ENCODE results near the gene ACYP2. TPM values are rescaled to one million over a fixed set of nuclear protein-coding genes. Genes with fewer than 3 reads are reported as not detected.
"Not testable (repeated sequence)": the region's sequence is repeated elsewhere in the genome, so short reads cannot be mapped to it uniquely, and the experiment has no call there.

The ACYP2 gene
- total RNA-seq, 1 donor from 2014 or later, result 14.9 TPM

- DNase-seq, result no peak
- no peaks in the 10 kb centered on the region for H3K4me1 Mint-ChIP-seq
- intact Hi-C loops (cut with micrococcal nuclease), result no loop called here
- H3K27me3 Mint-ChIP-seq, result no peaks in the 10 kb centered on the region
- ATAC-seq (ENCODE audit: low read depth), result no peak
- ChIA-PET CTCF (no interaction called here), POLR2A (no interaction called here)
- H3K9me3 Mint-ChIP-seq, result no peaks in the 10 kb centered on the region
- no peak overlapping the region for H3K4me3 Mint-ChIP-seq
- TF ChIP-seq CTCF (IDR thresholded peaks at IDR 0.05), result no peak
- peaks cover 31% of the 10 kb centered on the region for H3K36me3 Mint-ChIP-seq (ENCODE audit: low read depth)
- H3K27ac Mint-ChIP-seq, result no peak overlapping the region
Measured at GRCh38 chr2:54258166-54258565, 142.8 kb downstream of the ACYP2 start.

DNA sequence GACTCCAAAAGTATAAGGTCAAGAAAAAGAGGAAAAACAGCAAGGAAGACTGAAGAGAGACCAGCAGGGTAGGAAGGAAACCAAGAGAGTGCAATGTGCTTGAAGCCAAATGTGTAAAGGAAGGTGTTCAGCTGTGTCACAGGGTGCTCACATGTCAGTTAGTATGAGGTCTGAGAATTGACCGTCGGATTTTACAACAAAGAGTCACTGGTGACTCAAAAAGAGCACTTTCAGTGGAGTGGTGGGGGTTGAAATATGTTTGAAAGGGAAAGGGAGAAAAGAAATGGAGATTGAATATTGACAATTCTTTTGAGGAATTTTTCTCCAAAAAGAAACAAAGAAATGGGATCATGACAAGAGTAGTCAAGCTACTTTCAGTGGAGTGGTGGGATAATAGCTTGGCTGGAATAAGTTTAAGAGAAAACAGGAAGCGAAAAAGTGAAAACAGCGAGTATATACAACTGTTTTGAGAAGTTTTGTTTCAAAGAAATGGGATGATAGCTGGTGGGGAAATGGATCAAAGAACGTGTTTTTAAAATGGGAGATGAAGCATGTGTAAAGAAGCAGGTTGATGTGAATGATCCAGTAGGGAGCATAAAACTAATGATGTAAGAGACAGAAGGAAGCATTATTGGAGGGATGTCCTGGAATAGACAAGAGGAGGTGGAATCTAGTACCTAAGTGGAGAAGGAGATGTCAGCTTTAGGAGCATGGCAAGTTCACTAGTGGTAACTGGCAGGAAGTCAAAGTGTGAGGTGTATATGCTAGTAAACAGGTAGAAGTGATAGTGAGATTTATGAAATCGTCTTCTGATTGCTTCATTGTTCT is 144.2 kb downstream of the ACYP2 start:
- Mint-ChIP-seq H3K27me3 (no peaks in the 10 kb centered on the region), H3K9me3 (peaks cover 4% of the 10 kb centered on the region), H3K36me3 (ENCODE audit: low read depth) (peaks cover 27% of the 10 kb centered on the region), H3K27ac (no peak overlapping the region), H3K4me1 (no peaks in the 10 kb centered on the region), H3K4me3 (no peak overlapping the region)
- TF ChIP-seq CTCF (IDR thresholded peaks at IDR 0.05), result no peak
- intact Hi-C loops (cut with micrococcal nuclease), result no loop called here
- no peak for DNase-seq
- CTCF ChIA-PET, result no interaction called here
- ATAC-seq (ENCODE audit: low read depth), result no peak
- POLR2A ChIA-PET, result no interaction called here

DNA sequence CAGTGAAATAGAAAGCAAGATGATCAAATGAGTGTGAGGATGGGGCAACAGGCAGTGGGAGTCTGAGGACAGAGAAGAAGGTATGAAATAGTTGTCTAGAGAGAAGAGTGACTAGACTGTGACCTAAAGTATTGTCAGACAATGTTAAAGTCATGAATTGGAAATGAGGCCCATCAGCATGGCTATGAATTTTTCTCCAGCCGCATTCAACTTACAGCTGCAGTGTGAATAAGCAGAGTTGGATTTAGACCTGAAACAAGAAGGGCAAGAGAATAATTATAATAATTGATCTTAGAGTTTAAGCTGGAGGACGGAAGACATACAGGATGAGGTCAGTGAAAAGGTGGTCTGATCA is 144.8 kb downstream of the ACYP2 start:
- Mint-ChIP-seq H3K36me3 (ENCODE audit: low read depth) (peaks cover 31% of the 10 kb centered on the region), H3K4me1 (no peaks in the 10 kb centered on the region), H3K9me3 (peaks cover 10% of the 10 kb centered on the region), H3K27me3 (no peaks in the 10 kb centered on the region), H3K27ac (no peak overlapping the region), H3K4me3 (no peak overlapping the region)
- intact Hi-C loops (cut with micrococcal nuclease), result no loop called here
- no peak for ATAC-seq (ENCODE audit: low read depth)
- CTCF ChIA-PET, result no interaction called here
- TF ChIP-seq CTCF (IDR thresholded peaks at IDR 0.05), result no peak
- POLR2A ChIA-PET, result no interaction called here
- DNase-seq, result no peak

DNA sequence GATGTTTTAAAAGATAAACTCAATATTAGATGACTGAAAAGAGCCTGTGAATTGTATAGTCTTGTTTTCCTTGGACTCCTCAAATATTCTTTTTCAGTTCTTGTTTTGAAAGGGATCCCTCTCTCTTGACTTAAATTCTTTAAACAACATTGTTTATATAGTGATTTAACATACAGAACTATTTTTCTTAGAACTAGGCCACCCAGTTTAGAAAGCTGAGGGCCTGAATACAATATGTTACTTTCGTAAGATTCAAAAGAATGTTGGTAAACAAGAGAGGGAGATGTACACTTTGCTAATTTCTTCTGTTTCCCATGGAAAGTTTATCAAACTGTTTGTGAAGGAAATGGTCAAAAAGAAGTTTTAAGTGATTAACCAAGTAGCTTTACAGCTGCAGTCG is 146.1 kb downstream of the ACYP2 start:
- no peak for TF ChIP-seq CTCF (IDR thresholded peaks at IDR 0.05)
- no peaks in the 10 kb centered on the region for H3K27me3 Mint-ChIP-seq
- DNase-seq (no peak), ATAC-seq (ENCODE audit: low read depth) (no peak)
- POLR2A ChIA-PET, result no interaction called here
- no peak overlapping the region for H3K27ac Mint-ChIP-seq
- intact Hi-C loops (cut with micrococcal nuclease), result no loop called here
- peaks cover 12% of the 10 kb centered on the region for H3K9me3 Mint-ChIP-seq
- peaks cover 26% of the 10 kb centered on the region for H3K36me3 Mint-ChIP-seq (ENCODE audit: low read depth)
- H3K4me1 Mint-ChIP-seq, result no peaks in the 10 kb centered on the region
- no peak overlapping the region for H3K4me3 Mint-ChIP-seq
- CTCF ChIA-PET, result no interaction called here

GRCh38 chr2:54262015-54262765 is 146.8 kb downstream of the ACYP2 start:
- Mint-ChIP-seq H3K27me3 (no peaks in the 10 kb centered on the region), H3K4me1 (no peaks in the 10 kb centered on the region), H3K27ac (no peak overlapping the region), H3K4me3 (no peak overlapping the region), H3K9me3 (peaks cover 12% of the 10 kb centered on the region), H3K36me3 (ENCODE audit: low read depth) (peaks cover 23% of the 10 kb centered on the region)
- CTCF ChIA-PET, result no interaction called here
- TF ChIP-seq CTCF (IDR thresholded peaks at IDR 0.05), result no peak
- ATAC-seq (ENCODE audit: low read depth) (no peak), DNase-seq (no peak)
- intact Hi-C loops (cut with micrococcal nuclease), result no loop called here
- POLR2A ChIA-PET, result interaction anchor here (0.7 kb wide), 1 partner anchor 1355 kb away, joined by 4 read pairs; the partner anchor contains the start of gene PPP4R3B

DNA sequence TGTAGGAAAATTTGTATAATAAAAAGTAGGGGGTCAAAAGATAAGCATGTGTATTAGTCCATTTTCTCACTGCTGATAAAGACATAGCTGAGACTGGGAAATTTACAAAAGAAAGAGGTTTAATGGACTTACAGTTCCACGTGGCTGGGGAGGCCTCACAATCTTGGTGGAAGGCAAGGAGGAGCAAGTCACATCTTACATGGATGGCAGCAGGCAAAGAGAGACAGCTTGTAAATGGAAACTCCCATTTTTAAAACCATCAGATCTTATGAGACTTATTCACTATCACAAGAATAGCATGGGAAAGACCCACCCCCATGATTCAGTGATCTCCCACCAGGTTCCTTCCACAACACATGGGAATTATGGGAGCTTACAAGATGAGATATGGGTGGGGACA is 149.7 kb downstream of the ACYP2 start:
- DNase-seq; intact Hi-C loops (cut with micrococcal nuclease); H3K27ac Mint-ChIP-seq; H3K4me3 Mint-ChIP-seq; H3K27me3 Mint-ChIP-seq; POLR2A ChIA-PET; CTCF ChIA-PET; H3K4me1 Mint-ChIP-seq; ATAC-seq (ENCODE audit: low read depth): not testable (repeated sequence)
- H3K36me3 Mint-ChIP-seq (ENCODE audit: low read depth), result peaks cover 23% of the 10 kb centered on the region
- peaks cover 12% of the 10 kb centered on the region for H3K9me3 Mint-ChIP-seq

All from activated B cell treated with CpG ODN at 0.5 μM for 24 hours (primary cell).